Right atrium auricular region (tissue), 2 donors: Measurements from ENCODE around the gene PDLIM7. TPM values are rescaled to one million over a fixed set of nuclear protein-coding genes. Genes with fewer than 3 reads are reported as not detected.

ENCODE experiments used
- DNase-seq: peaks from one replicate; pipeline ENCODE4 v3.0.0-alpha.2; 2019; ENCODE audit warnings: low spot score
- H3K27ac ChIP-seq, 2 donors: fragments of 200-600 bp; sonication (generic); 1 replicate in 1 of 2; 2 replicates in 1 of 2; pipeline ENCODE4 v1.5.1; 2016 to 2019
- H3K27me3 ChIP-seq, 2 donors: fragments of 200-600 bp; sonication (generic); one replicate each; pipeline versions ENCODE4 v1.5.1 to v1.6.0; 2017 to 2019
- H3K36me3 ChIP-seq: fragments of 200-600 bp; sonication (generic); one replicate; pipeline ENCODE4 v1.5.1; 2016
- H3K4me1 ChIP-seq, 2 donors: fragments of 200-600 bp; sonication (generic); one replicate each; pipeline versions ENCODE4 v1.5.1 to v1.6.0; 2017 to 2019
- H3K4me3 ChIP-seq, 2 donors: fragments of 200-600 bp; sonication (generic); 1 replicate in 1 of 2; 2 replicates in 1 of 2; pipeline ENCODE4 v1.5.1; 2017 to 2019; ENCODE audit warnings: mild to moderate bottlenecking in 1 of 2, moderate library complexity in 1 of 2
- H3K9me3 ChIP-seq, 2 donors: fragments of 200-600 bp; sonication (generic); one replicate each; pipeline ENCODE4 v1.5.1; 2019
- CTCF ChIP-seq, 2 donors: fragments of 200-600 bp; sonication (generic); IDR thresholded peaks; one replicate each; pipeline ENCODE4 v1.5.1; 2019; ENCODE audit warnings: antibody characterized with exemption in 2 of 2
- total RNA-seq, 2 donors: library from RNA; depleted of rRNA; stranded (reverse); fragments of >200 nt; gene quantifications; one replicate each; pipeline ENCODE4 v1.1.0, GENCODE V29; 2016

Gene PDLIM7
- total RNA-seq, 2 donors from 2014 or later, result 45.8 to 56.0 TPM

- TF ChIP-seq CTCF (IDR thresholded peaks at IDR 0.05), result no peak
- Histone ChIP-seq H3K27ac (no peak overlapping the region), H3K36me3 (peaks cover 55% of the 10 kb centered on the region), H3K4me3 (no peak overlapping the region), H3K9me3 (no peaks in the 10 kb centered on the region), H3K27me3 (no peaks in the 10 kb centered on the region), H3K4me1 (peaks cover 0 to 29% of the 10 kb centered on the region in 2 donors)
- no peak for DNase-seq
These were observed 17.1 kb upstream of the PDLIM7 start for GRCh38 chr5:177514541-177514940.

- peaks cover 0 to 27% of the 10 kb centered on the region in 2 donors for H3K4me1 ChIP-seq
- no peak overlapping the region for H3K27ac ChIP-seq
- no peak for DNase-seq
- peaks cover 52% of the 10 kb centered on the region for H3K36me3 ChIP-seq
- H3K9me3 ChIP-seq, result no peaks in the 10 kb centered on the region
- H3K4me3 ChIP-seq, result no peak overlapping the region
- no peaks in the 10 kb centered on the region for H3K27me3 ChIP-seq
- no peak for TF ChIP-seq CTCF (IDR thresholded peaks at IDR 0.05)
These were observed 16.1 kb upstream of the PDLIM7 start for GRCh38 chr5:177513500-177513899.

GRCh38 chr5:177512736-177513380 lies 15.5 kb upstream of the PDLIM7 start:
- TF ChIP-seq CTCF (IDR thresholded peaks at IDR 0.05), result no peak
- peaks cover 0 to 27% of the 10 kb centered on the region in 2 donors for H3K4me1 ChIP-seq
- no peak overlapping the region for H3K4me3 ChIP-seq
- no peak overlapping the region for H3K27ac ChIP-seq
- DNase-seq, result no peak
- H3K27me3 ChIP-seq, result no peaks in the 10 kb centered on the region
- no peaks in the 10 kb centered on the region for H3K9me3 ChIP-seq
- H3K36me3 ChIP-seq, result peaks cover 52% of the 10 kb centered on the region

- Histone ChIP-seq H3K27me3 (no peaks in the 10 kb centered on the region), H3K4me1 (peaks cover 0 to 24% of the 10 kb centered on the region in 2 donors), H3K36me3 (peaks cover 52% of the 10 kb centered on the region), H3K4me3 (no peak overlapping the region), H3K9me3 (no peaks in the 10 kb centered on the region), H3K27ac (no peak overlapping the region)
- DNase-seq, result no peak
- TF ChIP-seq CTCF (IDR thresholded peaks at IDR 0.05), result no peak
These were observed 14.6 kb upstream of the PDLIM7 start for GRCh38 chr5:177511796-177512675.

GRCh38 chr5:177511181-177511580 lies 13.8 kb upstream of the PDLIM7 start:
- Histone ChIP-seq H3K36me3 (peaks cover 52% of the 10 kb centered on the region), H3K4me3 (no peak overlapping the region), H3K4me1 (peaks cover 0 to 22% of the 10 kb centered on the region in 2 donors), H3K27ac (no peak overlapping the region), H3K9me3 (no peaks in the 10 kb centered on the region), H3K27me3 (no peaks in the 10 kb centered on the region)
- no peak for DNase-seq
- no peak for TF ChIP-seq CTCF (IDR thresholded peaks at IDR 0.05)
